ENCODE measurements around the gene RAX2. TPM values are rescaled to one million over a fixed set of nuclear protein-coding genes. Genes with fewer than 3 reads are reported as not detected.
A peak's percentile ranks its signal among the peaks of the same experiment; 100 is the strongest.

RAX2 gene
- total and polyA plus RNA-seq, 2 donors (not counting 1 experiment from before 2014, with no cell fraction given): not detected

- Histone ChIP-seq H3K27me3 (ENCODE audit: control insufficient read depth, insufficient read depth, low read length) (no peaks in the 10 kb centered on the region), H3K4me2 (ENCODE audit: extremely low read depth, insufficient read depth, low read length) (no peak overlapping the region), H3K27ac (ENCODE audit: insufficient read depth, low read length) (no peak overlapping the region), H4K20me1 (ENCODE audit: control insufficient read depth, extremely low read depth, insufficient read depth, low read length) (no peaks in the 10 kb centered on the region), H3K79me2 (ENCODE audit: control insufficient read depth, insufficient read depth, low read length) (no peaks in the 10 kb centered on the region), H3K9ac (ENCODE audit: insufficient read depth, low read length) (no peak overlapping the region), H3K36me3 (ENCODE audit: control insufficient read depth, insufficient read depth, low read length) (no peaks in the 10 kb centered on the region), H2AFZ (ENCODE audit: low read length) (no peak overlapping the region), H3K9me3 (ENCODE audit: control insufficient read depth, insufficient read depth, low read depth, low read length) (no peaks in the 10 kb centered on the region), H3K4me3 (replicated peaks in 1 of 4; ENCODE audit: control extremely low read depth in 1 of 4, insufficient read depth in 1 of 4, low read depth in 3 of 4, low read length in 4 of 4) (no peak overlapping the region), H3K4me1 (ENCODE audit: control insufficient read depth, extremely low read depth, insufficient read depth, low read length) (no peaks in the 10 kb centered on the region)
- DNase-seq (ENCODE audit: low read depth in 2 of 2): no peak
- no peak for TF ChIP-seq EZH2 (IDR thresholded peaks at IDR 0.05; ENCODE audit: low read length, missing control alignments)
- TF ChIP-seq CTCF (conservative IDR thresholded peaks at IDR 0.05 in 1 of 2, IDR thresholded peaks at IDR 0.05 in 1 of 2; ENCODE audit: low read depth in 1 of 2, low read length in 2 of 2): no peak
These were observed 39.9 kb downstream of the RAX2 start for GRCh38 chr19:3732108-3732507.

- no peaks in the 10 kb centered on the region for H3K9me3 ChIP-seq (ENCODE audit: control insufficient read depth, insufficient read depth, low read depth, low read length)
These were observed 41.5 kb downstream of the RAX2 start for GRCh38 chr19:3730457-3730958.

GRCh38 chr19:3725640-3726310 is 46.3 kb downstream of the RAX2 start:
- peaks cover 23% of the 10 kb centered on the region for H3K27me3 ChIP-seq (ENCODE audit: control insufficient read depth, insufficient read depth, low read length)
- no peaks in the 10 kb centered on the region for H3K9me3 ChIP-seq (ENCODE audit: control insufficient read depth, insufficient read depth, low read depth, low read length)
- peak in 1 of 2 donors; percentile 12 for DNase-seq (ENCODE audit: low read depth in 2 of 2)
- H4K20me1 ChIP-seq (ENCODE audit: control insufficient read depth, extremely low read depth, insufficient read depth, low read length): no peaks in the 10 kb centered on the region
- no peak overlapping the region for H2AFZ ChIP-seq (ENCODE audit: low read length)
- no peaks in the 10 kb centered on the region for H3K4me1 ChIP-seq (ENCODE audit: control insufficient read depth, extremely low read depth, insufficient read depth, low read length)
- TF ChIP-seq CTCF (conservative IDR thresholded peaks at IDR 0.05 in 1 of 2, IDR thresholded peaks at IDR 0.05 in 1 of 2; ENCODE audit: low read depth in 1 of 2, low read length in 2 of 2): no peak
- no peak for TF ChIP-seq EZH2 (IDR thresholded peaks at IDR 0.05; ENCODE audit: low read length, missing control alignments)
- no peaks in the 10 kb centered on the region for H3K79me2 ChIP-seq (ENCODE audit: control insufficient read depth, insufficient read depth, low read length)
- H3K27ac ChIP-seq (ENCODE audit: insufficient read depth, low read length): no peak overlapping the region
- H3K4me2 ChIP-seq (ENCODE audit: extremely low read depth, insufficient read depth, low read length): no peak overlapping the region
- H3K4me3 ChIP-seq (replicated peaks in 1 of 4; ENCODE audit: control extremely low read depth in 1 of 4, insufficient read depth in 1 of 4, low read depth in 3 of 4, low read length in 4 of 4): no peak overlapping the region
- no peak overlapping the region for H3K9ac ChIP-seq (ENCODE audit: insufficient read depth, low read length)
- no peaks in the 10 kb centered on the region for H3K36me3 ChIP-seq (ENCODE audit: control insufficient read depth, insufficient read depth, low read length)

More at GRCh38 chr19:3730457-3730958, 41.5 kb downstream of the RAX2 start:
- H3K4me3 ChIP-seq (replicated peaks in 1 of 4; ENCODE audit: control extremely low read depth in 1 of 4, insufficient read depth in 1 of 4, low read depth in 3 of 4, low read length in 4 of 4): no peak overlapping the region
- no peak overlapping the region for H2AFZ ChIP-seq (ENCODE audit: low read length)
- peaks cover 2% of the 10 kb centered on the region for H3K27me3 ChIP-seq (ENCODE audit: control insufficient read depth, insufficient read depth, low read length)
- H3K9ac ChIP-seq (ENCODE audit: insufficient read depth, low read length): no peak overlapping the region
- H3K79me2 ChIP-seq (ENCODE audit: control insufficient read depth, insufficient read depth, low read length): no peaks in the 10 kb centered on the region
- no peaks in the 10 kb centered on the region for H3K4me1 ChIP-seq (ENCODE audit: control insufficient read depth, extremely low read depth, insufficient read depth, low read length)
- no peak for TF ChIP-seq CTCF (conservative IDR thresholded peaks at IDR 0.05 in 1 of 2, IDR thresholded peaks at IDR 0.05 in 1 of 2; ENCODE audit: low read depth in 1 of 2, low read length in 2 of 2)
- TF ChIP-seq EZH2 (IDR thresholded peaks at IDR 0.05; ENCODE audit: low read length, missing control alignments): no peak
- no peak overlapping the region for H3K4me2 ChIP-seq (ENCODE audit: extremely low read depth, insufficient read depth, low read length)
- no peaks in the 10 kb centered on the region for H3K36me3 ChIP-seq (ENCODE audit: control insufficient read depth, insufficient read depth, low read length)
- DNase-seq (ENCODE audit: low read depth in 2 of 2): no peak
- no peak overlapping the region for H3K27ac ChIP-seq (ENCODE audit: insufficient read depth, low read length)
- H4K20me1 ChIP-seq (ENCODE audit: control insufficient read depth, extremely low read depth, insufficient read depth, low read length): no peaks in the 10 kb centered on the region

All from fibroblast of lung (primary cell).